WTC11 (cell line): ENCODE results near the gene BTD. TPM values are rescaled to one million over a fixed set of nuclear protein-coding genes. Genes with fewer than 3 reads are reported as not detected.
"Not testable (repeated sequence)": the region's sequence is repeated elsewhere in the genome, so short reads cannot be mapped to it uniquely, and the experiment has no call there.

ENCODE experiments used
- ATAC-seq: fragments of 200-7000 bp; cut with Tn5 transposase; 2 replicates; pipeline ENCODE4 v1.10.0; 2021; ENCODE audit warnings: mild to moderate bottlenecking, moderate library complexity
- CTCF ChIA-PET: fragments of 300-600 bp; sonication (Branson Sonifier 250); formaldehyde crosslinking; loops from one replicate; lab custom pipeline; 2021; ENCODE audit warnings: antibody characterized with exemption; lab: Charles Lee
- POLR2A ChIA-PET: fragments of 350-600 bp; sonication (Branson Sonifier 250); formaldehyde crosslinking; loops from one replicate; lab custom pipeline; 2021; ENCODE audit warnings: antibody characterized with exemption; lab: Charles Lee
- DNase-seq: peaks from one replicate; pipeline ENCODE4 v3.0.0; 2021; ENCODE audit warnings: low spot score
- H3K27ac Mint-ChIP-seq: 2 replicates; pipeline ENCODE4 v1.8.0; 2021; ENCODE audit warnings: mixed read lengths
- H3K27me3 Mint-ChIP-seq: 2 replicates; pipeline ENCODE4 v1.8.0; 2021; ENCODE audit warnings: low read depth, mild to moderate bottlenecking, moderate library complexity, mixed read lengths
- H3K36me3 Mint-ChIP-seq: 2 replicates; pipeline ENCODE4 v1.8.0; 2021; ENCODE audit warnings: mixed read lengths
- H3K4me1 Mint-ChIP-seq: 2 replicates; pipeline ENCODE4 v1.8.0; 2022; ENCODE audit warnings: mixed read lengths
- H3K4me3 Mint-ChIP-seq: 2 replicates; pipeline ENCODE4 v1.8.0; 2021; ENCODE audit warnings: mild to moderate bottlenecking, moderate library complexity, mixed read lengths
- H3K9me3 Mint-ChIP-seq: 2 replicates; pipeline ENCODE4 v1.8.0; 2021; ENCODE audit warnings: mixed read lengths
- CBFB ChIP-seq: sonication (generic); formaldehyde crosslinking; IDR thresholded peaks from 2 replicates; pipeline ENCODE4 v1.8.1; 2022; ENCODE audit warnings: mild to moderate bottlenecking, low read depth, missing genetic modification reagents
- ELF4 ChIP-seq: sonication (generic); formaldehyde crosslinking; IDR thresholded peaks from 2 replicates; pipeline ENCODE4 v1.8.1; 2022; ENCODE audit warnings: low read depth, mild to moderate bottlenecking, moderate library complexity, missing genetic modification reagents
- GABPB1 ChIP-seq: sonication (generic); formaldehyde crosslinking; IDR thresholded peaks from 2 replicates; pipeline ENCODE4 v1.8.1; 2023; ENCODE audit warnings: mild to moderate bottlenecking, missing genetic modification reagents
- MXD4 ChIP-seq: fragments of 250-450 bp; sonication (Bioruptor Pico); IDR thresholded peaks from 2 replicates; pipeline ENCODE4 v1.8.0; 2021; ENCODE audit warnings: mild to moderate bottlenecking, moderate library complexity, borderline replicate concordance
- NFATC4 ChIP-seq: fragments of 250-450 bp; sonication (Bioruptor Pico); IDR thresholded peaks from 2 replicates; pipeline ENCODE4 v1.9.0; 2021; ENCODE audit warnings: mild to moderate bottlenecking
- NFE2L1 ChIP-seq: sonication (generic); formaldehyde crosslinking; IDR thresholded peaks from 2 replicates; pipeline ENCODE4 v1.8.1; 2023; ENCODE audit warnings: missing genetic modification reagents
- PRDM15 ChIP-seq: sonication (generic); formaldehyde crosslinking; IDR thresholded peaks from 2 replicates; pipeline ENCODE4 v1.8.0; 2022; ENCODE audit warnings: missing genetic modification reagents
- RELA ChIP-seq: sonication (generic); formaldehyde crosslinking; IDR thresholded peaks from 2 replicates; pipeline ENCODE4 v1.8.1; 2022; ENCODE audit warnings: missing genetic modification reagents, mild to moderate bottlenecking, borderline replicate concordance
- SOX15 ChIP-seq: fragments of 250-450 bp; sonication (Bioruptor Pico); IDR thresholded peaks from 2 replicates; pipeline ENCODE4 v1.9.0; 2021; ENCODE audit warnings: mild to moderate bottlenecking
- ZNF263 ChIP-seq: sonication (generic); formaldehyde crosslinking; IDR thresholded peaks from 2 replicates; pipeline ENCODE4 v1.8.1; 2022; ENCODE audit warnings: low read depth, mild to moderate bottlenecking, moderate library complexity, missing genetic modification reagents
- ZNF423 ChIP-seq: fragments of 250-450 bp; sonication (Bioruptor Pico); IDR thresholded peaks from 2 replicates; pipeline ENCODE4 v2.1.2; 2022; ENCODE audit warnings: mild to moderate bottlenecking, moderate library complexity
- ZNF532 ChIP-seq: fragments of 250-450 bp; sonication (Bioruptor Pico); IDR thresholded peaks from 2 replicates; pipeline ENCODE4 v1.9.0; 2021; ENCODE audit warnings: mild to moderate bottlenecking, borderline replicate concordance
- ZNF671 ChIP-seq: fragments of 250-450 bp; sonication (Bioruptor Pico); IDR thresholded peaks from 2 replicates; pipeline ENCODE4 v1.8.0; 2021; ENCODE audit warnings: mild to moderate bottlenecking
- total RNA-seq: library from RNA; stranded (reverse); gene quantifications from 3 replicates; pipeline ENCODE4 v1.2.3, GENCODE V29; 2021
- TF ChIP-seq, protein P1 (sequence below): sonication (generic); formaldehyde crosslinking; IDR thresholded peaks from 2 replicates; pipeline ENCODE4 v1.8.0; 2022; ENCODE audit warnings: mild to moderate bottlenecking, missing genetic modification reagents
- TF ChIP-seq, protein P2 (sequence below): sonication (generic); formaldehyde crosslinking; IDR thresholded peaks from 2 replicates; pipeline ENCODE4 v1.8.0; 2022; ENCODE audit warnings: mild to moderate bottlenecking, missing genetic modification reagents
- TF ChIP-seq, protein P3 (sequence below): fragments of 250-450 bp; sonication (Bioruptor Pico); IDR thresholded peaks from 2 replicates; pipeline ENCODE4 v1.9.0; 2021; ENCODE audit warnings: moderate library complexity, mild to moderate bottlenecking, inconsistent platforms, borderline replicate concordance

The BTD gene
- total RNA-seq, 1 experiment from 2014 or later: 18.5 TPM

DNA sequence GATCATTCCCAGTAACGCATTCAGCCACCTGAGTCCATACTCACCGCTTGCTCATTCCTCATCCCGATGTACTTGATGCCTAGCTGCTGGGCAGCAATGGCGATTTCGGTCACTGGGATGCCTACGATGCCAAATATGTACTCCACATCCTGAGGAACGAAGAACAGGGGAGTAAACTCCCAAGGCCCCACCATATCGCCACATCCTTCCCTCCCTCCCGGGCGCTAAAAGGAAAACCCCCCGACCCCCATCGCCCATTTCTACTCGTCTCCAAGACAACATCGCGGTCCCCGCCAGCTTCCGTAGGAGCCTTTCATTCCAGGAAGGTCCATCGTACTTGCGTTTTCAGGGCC lies 523 bp upstream of the BTD start (continued):
- no peak for TF ChIP-seq ZNF423 (CRISPR knock-in tag)
- TF ChIP-seq RELA (CRISPR knock-in tag): no peak
- TF ChIP-seq, all 79 proteins: peak for 0

GRCh38 chr3:15602146-15602536 lies 596 bp downstream of the BTD start:
- peaks cover 21% of the 10 kb centered on the region for H3K4me1 Mint-ChIP-seq
- ChIA-PET CTCF (interaction anchor here (0.8 kb wide), 1 partner anchor 75 kb away, joined by 4 read pairs; no protein-coding TSS in a partner anchor), POLR2A (no interaction called here)
- no peak for DNase-seq
- H3K36me3 Mint-ChIP-seq: peaks cover 54% of the 10 kb centered on the region
- H3K27ac Mint-ChIP-seq: peak overlapping the region; percentile 100
- peak overlapping the region; percentile 100 for H3K4me3 Mint-ChIP-seq
- peak; percentile 2; the same call in 1 of the 2 replicates for ATAC-seq
- H3K9me3 Mint-ChIP-seq: peaks cover 23% of the 10 kb centered on the region
- TF ChIP-seq MXD4 (CRISPR knock-in tag): no peak
- no peak for TF ChIP-seq ELF4 (CRISPR knock-in tag)
- TF ChIP-seq, protein P1, sequence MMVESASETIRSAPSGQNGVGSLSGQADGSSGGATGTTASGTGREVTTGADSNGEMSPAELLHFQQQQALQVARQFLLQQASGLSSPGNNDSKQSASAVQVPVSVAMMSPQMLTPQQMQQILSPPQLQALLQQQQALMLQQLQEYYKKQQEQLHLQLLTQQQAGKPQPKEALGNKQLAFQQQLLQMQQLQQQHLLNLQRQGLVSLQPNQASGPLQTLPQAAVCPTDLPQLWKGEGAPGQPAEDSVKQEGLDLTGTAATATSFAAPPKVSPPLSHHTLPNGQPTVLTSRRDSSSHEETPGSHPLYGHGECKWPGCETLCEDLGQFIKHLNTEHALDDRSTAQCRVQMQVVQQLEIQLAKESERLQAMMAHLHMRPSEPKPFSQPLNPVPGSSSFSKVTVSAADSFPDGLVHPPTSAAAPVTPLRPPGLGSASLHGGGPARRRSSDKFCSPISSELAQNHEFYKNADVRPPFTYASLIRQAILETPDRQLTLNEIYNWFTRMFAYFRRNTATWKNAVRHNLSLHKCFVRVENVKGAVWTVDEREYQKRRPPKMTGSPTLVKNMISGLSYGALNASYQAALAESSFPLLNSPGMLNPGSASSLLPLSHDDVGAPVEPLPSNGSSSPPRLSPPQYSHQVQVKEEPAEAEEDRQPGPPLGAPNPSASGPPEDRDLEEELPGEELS (CRISPR knock-in tag): 0 out of 2 replicates have a peak, but pooled peaks have one; percentile 4
- TF ChIP-seq, protein P2, sequence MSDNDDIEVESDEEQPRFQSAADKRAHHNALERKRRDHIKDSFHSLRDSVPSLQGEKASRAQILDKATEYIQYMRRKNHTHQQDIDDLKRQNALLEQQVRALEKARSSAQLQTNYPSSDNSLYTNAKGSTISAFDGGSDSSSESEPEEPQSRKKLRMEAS: no peak
- no peaks in the 10 kb centered on the region for H3K27me3 Mint-ChIP-seq

DNA sequence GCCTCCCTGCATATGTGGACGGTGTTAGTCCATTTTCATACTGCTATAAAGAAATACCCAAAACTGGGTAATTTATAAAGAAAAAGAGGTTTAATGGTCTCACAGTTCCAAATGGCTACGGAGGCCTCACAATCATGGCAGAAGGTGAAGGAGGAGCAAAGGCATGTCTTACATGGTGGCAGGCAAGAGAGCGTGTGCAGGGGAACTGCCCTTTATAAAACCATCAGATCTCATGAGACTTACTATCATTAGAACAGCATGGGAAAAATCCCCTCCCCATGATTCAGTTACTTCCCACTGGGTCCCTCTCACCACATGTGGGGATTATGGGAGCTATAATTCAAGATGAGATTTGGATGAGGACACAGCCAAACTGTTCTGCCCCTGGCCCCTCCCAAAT lies 1.3 kb downstream of the BTD start:
- POLR2A ChIA-PET, H3K27ac Mint-ChIP-seq, CTCF ChIA-PET, DNase-seq, ATAC-seq, H3K27me3 Mint-ChIP-seq: not testable (repeated sequence)
- Mint-ChIP-seq H3K9me3 (peaks cover 23% of the 10 kb centered on the region), H3K4me1 (peaks cover 26% of the 10 kb centered on the region), H3K36me3 (peaks cover 48% of the 10 kb centered on the region), H3K4me3 (peak overlapping the region; percentile 100)

DNA sequence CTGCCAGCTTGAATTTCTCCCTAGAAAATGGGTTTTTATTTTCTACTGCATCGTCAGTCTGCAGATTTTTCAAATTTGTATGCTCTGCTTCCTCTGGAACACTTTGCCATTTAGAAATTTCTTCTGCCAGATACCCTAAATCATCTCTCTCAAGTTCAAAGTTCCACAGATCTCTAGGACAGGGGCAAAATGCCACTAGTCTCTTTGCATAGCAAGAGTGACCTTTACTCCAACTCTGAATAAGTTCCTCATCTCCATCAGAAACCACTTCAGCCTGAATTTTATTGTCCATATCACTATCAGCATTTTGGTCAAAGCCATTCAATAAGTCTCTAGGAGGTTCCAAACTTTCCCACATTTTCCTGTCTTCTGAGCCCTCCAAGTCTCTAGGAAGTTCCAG lies 3.0 kb downstream of the BTD start:
- CTCF ChIA-PET, H3K27ac Mint-ChIP-seq, POLR2A ChIA-PET, ATAC-seq, DNase-seq, H3K4me3 Mint-ChIP-seq, H3K27me3 Mint-ChIP-seq: not testable (repeated sequence)
- Mint-ChIP-seq H3K4me1 (peaks cover 26% of the 10 kb centered on the region), H3K36me3 (peaks cover 31% of the 10 kb centered on the region), H3K9me3 (peaks cover 23% of the 10 kb centered on the region)

GRCh38 chr3:15606434-15606891 lies 4.9 kb downstream of the BTD start:
- DNase-seq (no peak), ATAC-seq (no peak)
- no peak overlapping the region for H3K4me3 Mint-ChIP-seq
- peaks cover 23% of the 10 kb centered on the region for H3K9me3 Mint-ChIP-seq
- H3K27ac Mint-ChIP-seq: peak overlapping the region; percentile 25; the same call in 1 of the 2 replicates
- H3K27me3 Mint-ChIP-seq: no peaks in the 10 kb centered on the region
- CTCF ChIA-PET: no interaction called here
- peaks cover 17% of the 10 kb centered on the region for H3K4me1 Mint-ChIP-seq
- TF ChIP-seq SOX15 (CRISPR knock-in tag): no peak
- no peak for TF ChIP-seq NFATC4
- TF ChIP-seq ZNF263 (CRISPR knock-in tag): no peak
- no peak for TF ChIP-seq PRDM15 (CRISPR knock-in tag)
- no peak for TF ChIP-seq ZNF671 (CRISPR knock-in tag)
- TF ChIP-seq CBFB (CRISPR knock-in tag): no peak
- no peak for TF ChIP-seq ZNF532
- TF ChIP-seq, protein P3, sequence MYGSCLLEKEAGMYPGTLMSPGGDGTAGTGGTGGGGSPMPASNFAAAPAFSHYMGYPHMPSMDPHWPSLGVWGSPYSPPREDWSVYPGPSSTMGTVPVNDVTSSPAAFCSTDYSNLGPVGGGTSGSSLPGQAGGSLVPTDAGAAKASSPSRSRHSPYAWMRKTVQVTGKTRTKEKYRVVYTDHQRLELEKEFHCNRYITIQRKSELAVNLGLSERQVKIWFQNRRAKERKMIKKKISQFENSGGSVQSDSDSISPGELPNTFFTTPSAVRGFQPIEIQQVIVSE (CRISPR knock-in tag): no peak
- TF ChIP-seq NFE2L1 (CRISPR knock-in tag): no peak
- TF ChIP-seq GABPB1 (CRISPR knock-in tag): no peak
- TF ChIP-seq ELF4 (CRISPR knock-in tag): no peak
- POLR2A ChIA-PET: interaction anchor here (0.6 kb wide), 1 partner anchor 1132 kb away, joined by 8 read pairs; no protein-coding TSS in a partner anchor
- peaks cover 27% of the 10 kb centered on the region for H3K36me3 Mint-ChIP-seq
